WTC11 (cell line): ENCODE data around the gene PSEN2.
"Not testable (repeated sequence)": the region's sequence is repeated elsewhere in the genome, so short reads cannot be mapped to it uniquely, and the experiment has no call there.

ENCODE experiments used
- ARID4B ChIP-seq: sonication (generic); formaldehyde crosslinking; IDR thresholded peaks from 2 replicates; pipeline ENCODE4 v1.8.0; 2023; ENCODE audit warnings: missing genetic modification reagents, mild to moderate bottlenecking, borderline replicate concordance
- SP1 ChIP-seq: sonication (generic); formaldehyde crosslinking; conservative IDR thresholded peaks from 2 replicates; pipeline ENCODE4 v1.8.1; 2022; ENCODE audit warnings: missing genetic modification reagents
- TCF7 ChIP-seq: sonication (generic); formaldehyde crosslinking; IDR thresholded peaks from 2 replicates; pipeline ENCODE4 v1.8.0; 2022; ENCODE audit warnings: mild to moderate bottlenecking, low read depth, missing genetic modification reagents, moderate library complexity
- USF2 ChIP-seq: sonication (generic); formaldehyde crosslinking; IDR thresholded peaks from 2 replicates; pipeline ENCODE4 v1.8.1; 2023; ENCODE audit warnings: mild to moderate bottlenecking, missing genetic modification reagents, moderate library complexity
- ZNF138 ChIP-seq: sonication (generic); formaldehyde crosslinking; conservative IDR thresholded peaks from 2 replicates; pipeline ENCODE4 v1.8.1; 2022; ENCODE audit warnings: mild to moderate bottlenecking, moderate library complexity, missing genetic modification reagents
- ZNF263 ChIP-seq: sonication (generic); formaldehyde crosslinking; IDR thresholded peaks from 2 replicates; pipeline ENCODE4 v1.8.1; 2022; ENCODE audit warnings: low read depth, mild to moderate bottlenecking, moderate library complexity, missing genetic modification reagents
- ZNF281 ChIP-seq: sonication (generic); formaldehyde crosslinking; IDR thresholded peaks from 2 replicates; pipeline ENCODE4 v1.8.0; 2023; ENCODE audit warnings: mild to moderate bottlenecking, missing genetic modification reagents
- ZNF317 ChIP-seq: sonication (generic); formaldehyde crosslinking; IDR thresholded peaks from 2 replicates; pipeline ENCODE4 v1.8.1; 2023; ENCODE audit warnings: low read depth, mild to moderate bottlenecking, moderate library complexity, missing genetic modification reagents, borderline replicate concordance
- TF ChIP-seq, protein P1 (sequence below): fragments of 200-600 bp; IDR thresholded peaks from 2 replicates; pipeline ENCODE4 v1.8.0; 2022; ENCODE audit warnings: antibody characterized with exemption
- TF ChIP-seq, protein P2 (sequence below): sonication (generic); formaldehyde crosslinking; conservative IDR thresholded peaks from 2 replicates; pipeline ENCODE4 v1.8.1; 2023; ENCODE audit warnings: mild to moderate bottlenecking, low read depth, missing genetic modification reagents, moderate library complexity
- TF ChIP-seq, protein P3 (sequence below): sonication (generic); formaldehyde crosslinking; IDR thresholded peaks from 2 replicates; pipeline ENCODE4 v1.8.1; 2023; ENCODE audit warnings: mild to moderate bottlenecking, missing genetic modification reagents

DNA sequence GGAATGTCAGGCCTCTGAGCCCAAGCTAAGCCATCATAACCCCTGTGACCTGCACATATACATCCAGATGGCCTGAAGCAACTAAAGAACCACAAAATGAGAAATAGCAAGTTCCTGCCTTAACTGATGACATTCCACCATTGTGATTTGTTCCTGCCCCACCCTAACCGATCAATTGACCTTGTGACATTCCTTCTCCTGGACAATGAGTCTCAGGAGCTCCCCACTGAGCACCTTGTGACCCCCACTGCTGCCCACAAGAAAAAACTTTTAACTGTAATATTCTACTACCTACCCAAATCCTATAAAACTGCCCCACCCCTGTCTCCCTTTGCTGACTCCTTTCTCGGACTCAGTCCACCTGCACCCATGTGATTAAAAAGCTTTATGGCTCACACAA lies 32.5 kb upstream of the PSEN2 start:
- TF ChIP-seq, protein P1, sequence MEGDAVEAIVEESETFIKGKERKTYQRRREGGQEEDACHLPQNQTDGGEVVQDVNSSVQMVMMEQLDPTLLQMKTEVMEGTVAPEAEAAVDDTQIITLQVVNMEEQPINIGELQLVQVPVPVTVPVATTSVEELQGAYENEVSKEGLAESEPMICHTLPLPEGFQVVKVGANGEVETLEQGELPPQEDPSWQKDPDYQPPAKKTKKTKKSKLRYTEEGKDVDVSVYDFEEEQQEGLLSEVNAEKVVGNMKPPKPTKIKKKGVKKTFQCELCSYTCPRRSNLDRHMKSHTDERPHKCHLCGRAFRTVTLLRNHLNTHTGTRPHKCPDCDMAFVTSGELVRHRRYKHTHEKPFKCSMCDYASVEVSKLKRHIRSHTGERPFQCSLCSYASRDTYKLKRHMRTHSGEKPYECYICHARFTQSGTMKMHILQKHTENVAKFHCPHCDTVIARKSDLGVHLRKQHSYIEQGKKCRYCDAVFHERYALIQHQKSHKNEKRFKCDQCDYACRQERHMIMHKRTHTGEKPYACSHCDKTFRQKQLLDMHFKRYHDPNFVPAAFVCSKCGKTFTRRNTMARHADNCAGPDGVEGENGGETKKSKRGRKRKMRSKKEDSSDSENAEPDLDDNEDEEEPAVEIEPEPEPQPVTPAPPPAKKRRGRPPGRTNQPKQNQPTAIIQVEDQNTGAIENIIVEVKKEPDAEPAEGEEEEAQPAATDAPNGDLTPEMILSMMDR: not testable (repeated sequence)
- TF ChIP-seq, protein P2, sequence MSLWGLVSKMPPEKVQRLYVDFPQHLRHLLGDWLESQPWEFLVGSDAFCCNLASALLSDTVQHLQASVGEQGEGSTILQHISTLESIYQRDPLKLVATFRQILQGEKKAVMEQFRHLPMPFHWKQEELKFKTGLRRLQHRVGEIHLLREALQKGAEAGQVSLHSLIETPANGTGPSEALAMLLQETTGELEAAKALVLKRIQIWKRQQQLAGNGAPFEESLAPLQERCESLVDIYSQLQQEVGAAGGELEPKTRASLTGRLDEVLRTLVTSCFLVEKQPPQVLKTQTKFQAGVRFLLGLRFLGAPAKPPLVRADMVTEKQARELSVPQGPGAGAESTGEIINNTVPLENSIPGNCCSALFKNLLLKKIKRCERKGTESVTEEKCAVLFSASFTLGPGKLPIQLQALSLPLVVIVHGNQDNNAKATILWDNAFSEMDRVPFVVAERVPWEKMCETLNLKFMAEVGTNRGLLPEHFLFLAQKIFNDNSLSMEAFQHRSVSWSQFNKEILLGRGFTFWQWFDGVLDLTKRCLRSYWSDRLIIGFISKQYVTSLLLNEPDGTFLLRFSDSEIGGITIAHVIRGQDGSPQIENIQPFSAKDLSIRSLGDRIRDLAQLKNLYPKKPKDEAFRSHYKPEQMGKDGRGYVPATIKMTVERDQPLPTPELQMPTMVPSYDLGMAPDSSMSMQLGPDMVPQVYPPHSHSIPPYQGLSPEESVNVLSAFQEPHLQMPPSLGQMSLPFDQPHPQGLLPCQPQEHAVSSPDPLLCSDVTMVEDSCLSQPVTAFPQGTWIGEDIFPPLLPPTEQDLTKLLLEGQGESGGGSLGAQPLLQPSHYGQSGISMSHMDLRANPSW (CRISPR knock-in tag): not testable (repeated sequence)
- TF ChIP-seq TCF7 (CRISPR knock-in tag); USF2 (CRISPR knock-in tag); ZNF138; ZNF263; ZNF317 (CRISPR knock-in tag); SP1 (CRISPR knock-in tag); ARID4B; ZNF281 (CRISPR knock-in tag): not testable (repeated sequence)
- TF ChIP-seq, protein P3, sequence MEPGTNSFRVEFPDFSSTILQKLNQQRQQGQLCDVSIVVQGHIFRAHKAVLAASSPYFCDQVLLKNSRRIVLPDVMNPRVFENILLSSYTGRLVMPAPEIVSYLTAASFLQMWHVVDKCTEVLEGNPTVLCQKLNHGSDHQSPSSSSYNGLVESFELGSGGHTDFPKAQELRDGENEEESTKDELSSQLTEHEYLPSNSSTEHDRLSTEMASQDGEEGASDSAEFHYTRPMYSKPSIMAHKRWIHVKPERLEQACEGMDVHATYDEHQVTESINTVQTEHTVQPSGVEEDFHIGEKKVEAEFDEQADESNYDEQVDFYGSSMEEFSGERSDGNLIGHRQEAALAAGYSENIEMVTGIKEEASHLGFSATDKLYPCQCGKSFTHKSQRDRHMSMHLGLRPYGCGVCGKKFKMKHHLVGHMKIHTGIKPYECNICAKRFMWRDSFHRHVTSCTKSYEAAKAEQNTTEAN (CRISPR knock-in tag): not testable (repeated sequence)
